Tibial artery (tissue), 4 donors: ENCODE data around the gene LYPD4.

Experiments used
- DNase-seq, 2 donors: peaks; one replicate each; pipeline ENCODE4 v3.0.0-alpha.2; 2019
- H3K27ac ChIP-seq, 2 donors: fragments of 200-600 bp; sonication (generic) in 1 of 2; 1 replicate in 1 of 2; 2 replicates in 1 of 2; pipeline ENCODE4 v1.5.1; 2018 to 2019; ENCODE audit warnings: mild to moderate bottlenecking in 1 of 2
- H3K27me3 ChIP-seq, 2 donors: fragments of 200-600 bp; sonication (generic) in 1 of 2; one replicate each; pipeline versions ENCODE4 v1.5.1 to v1.6.0; 2016 to 2019
- H3K36me3 ChIP-seq, 3 donors: fragments of 200-600 bp; sonication (generic) in 2 of 3; one replicate each; pipeline ENCODE4 v1.5.1; 2016 to 2019; ENCODE audit warnings: mild to moderate bottlenecking in 2 of 3
- H3K4me1 ChIP-seq, 4 donors: fragments of 200-600 bp; sonication (generic) in 2 of 4; 1 replicate in 3 of 4; 2 replicates in 1 of 4; pipeline ENCODE4 v1.5.1; 2016 to 2019
- H3K4me3 ChIP-seq, 2 donors: fragments of 200-600 bp; sonication (generic) in 1 of 2; 1 replicate in 1 of 2; 2 replicates in 1 of 2; pipeline ENCODE4 v1.5.1; 2018 to 2019; ENCODE audit warnings: mild to moderate bottlenecking in 2 of 2
- H3K9me3 ChIP-seq, 3 donors: fragments of 200-600 bp; sonication (generic) in 1 of 3; one replicate each; pipeline ENCODE4 v1.5.1; 2016 to 2019
- intact Hi-C: fragments of 100-400 bp; cut with DNase I; formaldehyde crosslinking; loops from one replicate; pipeline ENCODE4 v1.15.0; 2023; ENCODE audit warnings: low total_unique reads
- TF ChIP-seq, protein P1 (sequence below), 2 experiments: fragments of 200-600 bp in 1 of 2; fragments of 450-650 bp in 1 of 2; IDR thresholded peaks; one replicate each; pipeline ENCODE4 v1.5.1; 2017 to 2019; ENCODE audit warnings: antibody characterized with exemption in 2 of 2, mild to moderate bottlenecking in 1 of 2, moderate library complexity in 1 of 2

Gene LYPD4

GRCh38 chr19:41882568-41883462 lies 38.3 kb upstream of the LYPD4 start, which contains the start of gene ARHGEF1:
ARHGEF1 (plus strand) TSS chr19:41883184; CDS start chr19:41888083, 4,899 bp downstream.
- peaks cover 0 to 40% (median 12%) of the 10 kb centered on the region in 4 donors for H3K4me1 ChIP-seq
- H3K27ac ChIP-seq, result peak within 1 kb of the TSS; percentile 76 to 83
- TF ChIP-seq, protein P1, sequence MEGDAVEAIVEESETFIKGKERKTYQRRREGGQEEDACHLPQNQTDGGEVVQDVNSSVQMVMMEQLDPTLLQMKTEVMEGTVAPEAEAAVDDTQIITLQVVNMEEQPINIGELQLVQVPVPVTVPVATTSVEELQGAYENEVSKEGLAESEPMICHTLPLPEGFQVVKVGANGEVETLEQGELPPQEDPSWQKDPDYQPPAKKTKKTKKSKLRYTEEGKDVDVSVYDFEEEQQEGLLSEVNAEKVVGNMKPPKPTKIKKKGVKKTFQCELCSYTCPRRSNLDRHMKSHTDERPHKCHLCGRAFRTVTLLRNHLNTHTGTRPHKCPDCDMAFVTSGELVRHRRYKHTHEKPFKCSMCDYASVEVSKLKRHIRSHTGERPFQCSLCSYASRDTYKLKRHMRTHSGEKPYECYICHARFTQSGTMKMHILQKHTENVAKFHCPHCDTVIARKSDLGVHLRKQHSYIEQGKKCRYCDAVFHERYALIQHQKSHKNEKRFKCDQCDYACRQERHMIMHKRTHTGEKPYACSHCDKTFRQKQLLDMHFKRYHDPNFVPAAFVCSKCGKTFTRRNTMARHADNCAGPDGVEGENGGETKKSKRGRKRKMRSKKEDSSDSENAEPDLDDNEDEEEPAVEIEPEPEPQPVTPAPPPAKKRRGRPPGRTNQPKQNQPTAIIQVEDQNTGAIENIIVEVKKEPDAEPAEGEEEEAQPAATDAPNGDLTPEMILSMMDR (IDR thresholded peaks at IDR 0.05), result no peak
- intact Hi-C loops, result loop anchor here (5.0 kb wide), 1 partner anchor 74 kb away; the partner anchor contains the start of gene RABAC1
- H3K4me3 ChIP-seq, result peak within 1 kb of the TSS; percentile 86 to 93
- peak; percentile 35 to 74 for DNase-seq
- H3K36me3 ChIP-seq, result no peaks in the 10 kb centered on the region
- no peaks in the 10 kb centered on the region for H3K9me3 ChIP-seq
- no peaks in the 10 kb centered on the region for H3K27me3 ChIP-seq

DNA sequence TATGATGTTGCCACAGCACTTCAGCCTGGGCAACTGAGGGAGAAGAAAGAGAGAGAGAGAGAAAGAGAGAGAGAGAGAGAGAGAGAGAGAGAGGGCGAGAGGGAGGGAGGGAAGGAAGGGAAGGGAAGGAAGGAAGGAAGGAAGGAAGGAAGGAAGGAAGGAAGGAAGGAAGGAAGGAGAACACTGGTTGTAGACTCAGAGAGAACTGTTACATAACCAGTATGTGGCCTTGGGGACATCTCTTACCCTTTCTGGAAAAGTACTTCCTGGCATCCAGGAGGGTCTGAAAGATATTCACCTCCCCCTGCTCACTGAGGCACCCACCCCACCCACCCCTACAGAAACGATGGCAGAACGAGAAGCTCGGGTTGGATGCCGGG lies 35.8 kb upstream of the LYPD4 start:
- no peak overlapping the region for H3K4me3 ChIP-seq
- no peaks in the 10 kb centered on the region for H3K36me3 ChIP-seq
- H3K4me1 ChIP-seq, result peaks cover 0 to 21% (median 11%) of the 10 kb centered on the region in 4 donors
- DNase-seq, result no peak
- no peaks in the 10 kb centered on the region for H3K9me3 ChIP-seq
- no peaks in the 10 kb centered on the region for H3K27me3 ChIP-seq
- intact Hi-C loops, result loop anchor here (5.0 kb wide), 1 partner anchor 77 kb away; the partner anchor contains the start of gene RABAC1
- TF ChIP-seq, protein P1 (IDR thresholded peaks at IDR 0.05), result no peak
- no peak overlapping the region for H3K27ac ChIP-seq

DNA sequence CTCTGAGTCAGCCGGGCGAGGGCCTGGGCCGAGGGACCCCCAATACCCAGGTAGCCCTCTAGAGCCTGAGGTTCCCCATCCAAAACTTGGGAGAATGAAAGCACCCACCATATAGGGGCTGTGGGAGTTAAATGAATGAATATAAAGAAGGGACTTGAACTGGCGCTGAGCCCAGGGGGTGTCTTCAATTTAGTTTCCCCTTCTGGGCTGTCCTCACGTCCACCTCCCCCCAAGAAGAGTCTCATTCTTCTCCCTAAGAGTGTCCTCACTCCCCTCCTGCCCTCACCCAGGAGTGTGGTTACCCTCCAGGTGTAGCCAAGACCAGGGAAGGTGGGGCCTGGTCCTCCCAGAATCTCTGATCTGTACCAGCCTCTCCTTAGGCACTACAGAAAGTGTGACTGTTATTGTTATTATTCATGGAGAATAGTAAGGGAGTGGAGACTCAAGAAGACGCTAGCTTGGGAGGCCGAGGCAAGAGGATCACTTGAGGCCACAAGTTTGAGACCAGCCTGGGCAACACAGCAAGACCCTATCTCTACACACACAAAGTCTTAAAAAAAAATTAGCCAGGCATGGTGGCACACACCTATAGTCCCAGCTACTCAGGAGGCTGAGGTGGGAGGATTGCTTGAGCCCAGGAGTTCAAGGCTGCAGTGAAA lies 35.3 kb upstream of the LYPD4 start:
- intact Hi-C loops, result loop anchor here (5.0 kb wide), 1 partner anchor 78 kb away; the partner anchor contains the start of gene RABAC1

GRCh38 chr19:41879080-41879479 lies 34.6 kb upstream of the LYPD4 start:
- TF ChIP-seq, protein P1 (IDR thresholded peaks at IDR 0.05), result no peak
- no peaks in the 10 kb centered on the region for H3K9me3 ChIP-seq
- peaks cover 0 to 11% (median 3%) of the 10 kb centered on the region in 4 donors for H3K4me1 ChIP-seq
- H3K4me3 ChIP-seq, result no peak overlapping the region
- no peaks in the 10 kb centered on the region for H3K27me3 ChIP-seq
- DNase-seq, result no peak
- no peaks in the 10 kb centered on the region for H3K36me3 ChIP-seq
- no peak overlapping the region for H3K27ac ChIP-seq
- intact Hi-C loops, result no loop called here

More for the DNA sequence above, 35.3 kb upstream of the LYPD4 start:
- peaks cover 0 to 15% (median 7%) of the 10 kb centered on the region in 4 donors for H3K4me1 ChIP-seq
- no peaks in the 10 kb centered on the region for H3K27me3 ChIP-seq
- no peaks in the 10 kb centered on the region for H3K9me3 ChIP-seq
- TF ChIP-seq, protein P1 (IDR thresholded peaks at IDR 0.05), result no peak
- no peak for DNase-seq
- H3K36me3 ChIP-seq, result no peaks in the 10 kb centered on the region
- H3K4me3 ChIP-seq, result no peak overlapping the region
- no peak overlapping the region for H3K27ac ChIP-seq

DNA sequence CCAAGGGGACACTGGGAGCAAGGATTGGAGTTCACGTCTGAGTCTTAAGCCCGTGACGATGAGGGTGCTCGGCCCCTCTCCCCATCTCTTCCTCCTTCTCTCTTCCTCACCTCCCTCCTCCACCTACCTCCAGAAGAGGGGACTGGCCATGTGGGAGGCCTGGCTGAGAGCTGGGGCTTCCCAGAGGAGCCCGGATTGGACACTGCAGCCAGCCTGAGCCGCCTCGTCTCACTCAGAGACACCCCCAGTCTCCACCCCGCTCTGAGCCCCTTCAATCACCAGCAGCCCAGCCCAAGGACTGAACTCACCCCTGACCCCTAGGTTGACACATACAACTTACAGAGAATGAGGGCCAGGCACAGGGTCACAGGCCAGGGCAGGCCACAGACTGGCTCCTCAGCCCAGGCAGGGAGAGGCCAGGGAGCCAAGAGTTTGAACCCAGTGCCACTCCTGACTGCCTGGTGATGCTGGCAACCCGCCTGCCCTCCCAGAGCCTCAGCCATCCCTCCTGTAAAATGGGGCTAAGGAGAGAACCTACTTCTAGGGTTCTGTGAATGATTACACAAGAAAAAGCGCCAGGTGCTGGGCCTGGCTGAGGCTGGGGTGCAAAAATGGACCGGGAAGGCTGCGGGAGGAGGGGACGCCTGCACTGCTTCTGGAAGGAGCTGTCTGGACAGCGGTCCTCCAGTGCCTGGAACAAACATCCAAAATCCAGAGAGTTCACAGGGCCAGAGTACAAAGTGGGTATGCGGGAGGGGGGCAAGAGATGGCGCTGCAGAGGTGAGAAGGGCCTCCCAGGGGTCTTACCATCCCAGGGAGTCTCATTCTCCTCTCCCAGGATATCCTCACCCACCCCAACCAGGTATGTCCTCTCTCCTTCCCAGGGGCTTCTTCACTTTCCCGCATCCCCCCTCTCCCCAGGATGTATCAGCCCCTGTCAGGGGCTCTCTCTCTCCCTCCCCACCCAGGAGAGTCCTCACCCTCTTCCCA lies 33.7 kb upstream of the LYPD4 start:
- H3K9me3 ChIP-seq, result no peaks in the 10 kb centered on the region
- TF ChIP-seq, protein P1 (IDR thresholded peaks at IDR 0.05), result no peak
- DNase-seq, result no peak
- H3K36me3 ChIP-seq, result no peaks in the 10 kb centered on the region
- no peak overlapping the region for H3K4me3 ChIP-seq
- H3K27me3 ChIP-seq, result no peaks in the 10 kb centered on the region
- no peak overlapping the region for H3K27ac ChIP-seq
- peaks cover 0 to 11% (median 3%) of the 10 kb centered on the region in 4 donors for H3K4me1 ChIP-seq
- intact Hi-C loops, result no loop called here
